ENCODE data around the gene COQ9. TPM values are rescaled to one million over a fixed set of nuclear protein-coding genes. Genes with fewer than 3 reads are reported as not detected.
"Not testable (repeated sequence)": the region's sequence is repeated elsewhere in the genome, so short reads cannot be mapped to it uniquely, and the experiment has no call there.

Gene COQ9, protein sequence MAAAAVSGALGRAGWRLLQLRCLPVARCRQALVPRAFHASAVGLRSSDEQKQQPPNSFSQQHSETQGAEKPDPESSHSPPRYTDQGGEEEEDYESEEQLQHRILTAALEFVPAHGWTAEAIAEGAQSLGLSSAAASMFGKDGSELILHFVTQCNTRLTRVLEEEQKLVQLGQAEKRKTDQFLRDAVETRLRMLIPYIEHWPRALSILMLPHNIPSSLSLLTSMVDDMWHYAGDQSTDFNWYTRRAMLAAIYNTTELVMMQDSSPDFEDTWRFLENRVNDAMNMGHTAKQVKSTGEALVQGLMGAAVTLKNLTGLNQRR
- total RNA-seq (ENCODE audit: low replicate concordance): 30.9 and 40.0 TPM in 2 replicates

DNA sequence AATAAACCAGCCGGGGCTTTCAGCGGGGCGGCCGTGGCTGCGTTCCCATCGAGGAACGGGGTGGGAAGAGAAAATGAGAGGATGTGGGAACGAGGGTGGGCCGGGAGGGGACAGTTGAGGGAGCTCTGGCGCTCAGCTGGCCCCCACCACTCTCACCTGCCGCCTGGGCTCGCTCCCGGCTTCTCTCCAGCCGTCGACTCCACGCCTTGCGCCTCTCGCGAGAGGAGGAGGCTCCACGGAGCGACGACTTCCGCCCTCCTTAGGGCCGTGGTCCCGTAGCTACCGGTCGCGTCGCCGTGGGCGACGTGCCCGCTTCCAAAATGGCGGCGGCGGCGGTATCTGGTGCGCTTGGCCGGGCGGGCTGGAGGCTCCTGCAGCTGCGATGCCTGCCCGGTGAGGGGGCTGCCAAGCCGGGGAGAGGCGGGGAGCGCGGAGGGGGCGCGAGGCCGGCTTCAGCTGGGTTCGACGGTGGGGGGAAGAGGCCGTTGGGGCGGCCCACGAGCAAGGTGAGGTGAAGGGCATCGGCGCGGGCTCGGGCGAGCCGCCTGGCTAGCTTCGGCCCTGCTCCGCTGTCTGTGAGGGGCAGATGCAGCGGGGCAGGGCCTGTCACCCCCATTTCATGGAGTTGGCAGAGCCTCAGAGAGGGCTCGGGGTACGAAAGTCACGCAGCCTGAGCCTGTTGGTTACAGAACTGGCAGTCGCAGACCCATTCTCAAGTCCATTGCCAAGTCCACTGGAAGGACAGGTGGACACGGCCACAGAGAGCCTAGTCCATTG, at the start of gene COQ9, which contains the start of gene CIAPIN1:
Gene COQ9 (plus strand): TSS at position 294 of the 777 bp plus-strand sequence. CDS start 27 bp downstream, at position 321.
Gene CIAPIN1 (minus strand): TSS at position 200 of the 777 bp plus-strand sequence. CDS start 6,457 bp downstream, outside the sequence.
- peak within 1 kb of the TSS; percentile 97 for H3K4me3 ChIP-seq (ENCODE audit: low read depth, low read length)
- DNase-seq (ENCODE audit: low read depth): peak; percentile 88
- no peak for TF ChIP-seq CTCF (IDR thresholded peaks at IDR 0.05; ENCODE audit: insufficient read depth, low read length)

- H3K4me3 ChIP-seq (ENCODE audit: low read depth, low read length); DNase-seq (ENCODE audit: low read depth): not testable (repeated sequence)
Observed at GRCh38 chr16:57397493-57397892, 49.8 kb upstream of the COQ9 start.

DNA sequence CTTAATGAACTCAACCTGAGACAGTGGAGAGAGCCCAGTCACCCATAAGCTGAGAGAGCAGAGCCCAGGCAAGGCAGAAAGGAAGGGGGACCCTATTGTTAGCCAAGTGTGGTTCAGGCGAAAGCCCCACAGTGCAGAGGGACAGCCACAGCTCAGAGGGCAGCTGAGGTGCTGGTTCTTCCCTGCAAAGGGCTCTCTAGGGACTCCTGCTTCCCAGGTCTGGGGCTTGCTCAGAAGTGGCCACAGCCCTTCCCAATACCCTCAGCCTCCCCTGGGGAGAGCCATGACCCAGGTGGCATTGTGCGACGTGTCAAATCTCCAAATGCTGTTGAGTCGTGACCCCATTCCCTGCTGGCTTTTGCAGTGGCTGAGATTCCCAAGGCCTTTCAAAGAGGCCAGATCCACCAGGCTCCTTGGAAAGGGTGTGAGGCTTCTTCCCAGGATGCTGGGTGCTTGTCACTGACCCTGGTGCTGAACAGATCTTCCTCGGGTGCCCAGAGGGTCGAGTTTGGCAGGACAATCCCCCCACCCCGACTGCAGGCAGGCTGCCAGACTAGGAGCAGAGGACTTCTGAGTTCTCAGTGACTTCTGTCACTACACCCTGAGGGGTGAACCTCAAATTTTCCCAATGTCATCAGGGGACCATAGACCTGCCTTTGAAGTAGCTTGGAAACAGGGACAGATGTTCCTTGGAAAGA, 45.2 kb upstream of the COQ9 start:
- no peak overlapping the region for H3K4me3 ChIP-seq (ENCODE audit: low read depth, low read length)
- TF ChIP-seq CTCF (IDR thresholded peaks at IDR 0.05; ENCODE audit: insufficient read depth, low read length): no peak
- DNase-seq (ENCODE audit: low read depth): no peak

GRCh38 chr16:57403965-57404817, 43.1 kb upstream of the COQ9 start, which contains the start of gene CCL17:
CCL17 (plus strand) TSS chr16:57404767; CDS start chr16:57413933, 9,166 bp downstream.
- no peak for DNase-seq (ENCODE audit: low read depth)
- no peak for TF ChIP-seq CTCF (IDR thresholded peaks at IDR 0.05; ENCODE audit: insufficient read depth, low read length)
- H3K4me3 ChIP-seq (ENCODE audit: low read depth, low read length): no peak within 1 kb of the TSS

DNA sequence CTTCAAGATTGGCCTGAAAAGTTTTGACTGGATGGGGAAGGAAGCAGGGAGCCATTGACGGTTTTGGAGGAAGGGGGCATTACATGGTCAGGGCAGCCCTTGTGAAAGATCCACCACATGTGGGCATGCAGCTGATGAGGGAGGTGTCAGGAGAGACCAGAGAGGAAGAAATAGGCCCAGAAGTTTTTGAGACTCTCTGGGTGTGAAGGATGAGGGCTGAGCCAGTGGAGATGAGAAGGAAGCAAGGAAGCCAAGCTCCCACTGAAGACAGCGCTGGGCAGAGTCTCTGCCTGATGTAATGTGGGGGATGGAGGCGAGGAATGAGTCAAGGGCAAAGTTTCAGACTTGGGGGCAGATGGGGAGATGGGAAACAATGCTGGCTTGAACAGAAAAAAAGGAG, 42.2 kb upstream of the COQ9 start:
- DNase-seq (ENCODE audit: low read depth): no peak
- no peak for TF ChIP-seq CTCF (IDR thresholded peaks at IDR 0.05; ENCODE audit: insufficient read depth, low read length)
- H3K4me3 ChIP-seq (ENCODE audit: low read depth, low read length): no peak overlapping the region

DNA sequence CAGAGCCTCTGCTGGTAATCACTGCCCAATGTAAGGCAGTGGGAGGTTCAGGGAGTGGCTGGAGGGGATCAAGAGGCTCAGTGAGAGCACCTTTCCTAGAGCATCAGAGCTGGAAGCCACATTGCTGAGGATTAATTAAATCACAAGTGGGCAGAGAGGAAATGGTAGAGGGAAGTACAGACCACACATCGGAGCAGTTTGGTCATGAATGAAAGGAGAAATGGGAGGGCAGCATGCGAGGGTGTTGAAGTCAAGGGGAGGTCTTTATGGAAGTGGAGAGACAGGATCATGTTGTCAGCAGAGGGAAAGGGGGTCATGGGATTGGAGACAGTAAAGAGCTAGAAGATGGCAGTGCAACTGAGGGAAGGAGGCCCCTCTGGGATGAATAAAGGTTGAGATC, 40.4 kb upstream of the COQ9 start:
- no peak overlapping the region for H3K4me3 ChIP-seq (ENCODE audit: low read depth, low read length)
- DNase-seq (ENCODE audit: low read depth): no peak
- no peak for TF ChIP-seq CTCF (IDR thresholded peaks at IDR 0.05; ENCODE audit: insufficient read depth, low read length)
